H1 (cell line): ENCODE data around the gene PAK2. TPM values are rescaled to one million over a fixed set of nuclear protein-coding genes. Genes with fewer than 3 reads are reported as not detected.

ENCODE experiments used
- polyA plus RNA-seq, 7 experiments: library from polyadenylated mRNA; depleted of rRNA in 3 of 7; stranded (reverse) in 5 of 7; unstranded in 2 of 7; fragments of >200 nt in 5 of 7; fragments of 200-250 nt in 2 of 7; gene quantifications; 1 replicate in 5 of 7; 2 replicates in 1 of 7; 4 replicates in 1 of 7; pipeline versions ENCODE4 v1.2.1 to v1.2.3, GENCODE V29; 2011 to 2013; ENCODE audit warnings: missing spikeins in 2 of 7, mixed read lengths in 2 of 7
- small RNA-seq: library from polyadenylated mRNA; stranded (forward); fragments of <200 nt; extraction: miRNeasy Mini kit (QIAGEN cat#:217004); gene quantifications from one replicate; pipeline ENCODE3, GENCODE V24; 2013; ENCODE audit not compliant: insufficient read depth
- total RNA-seq: library from RNA; stranded (reverse); fragmentation: NEBNext Ultra II Directional; extraction: Animal tissue kit (Norgen Biotek cat#: 25700); gene quantifications from 2 replicates; pipeline ENCODE4 v1.2.1, GENCODE V29; 2021

The PAK2 gene
- total and polyA plus RNA-seq, 2 of the 8 experiments (the other 6 are each of a cell fraction or from before 2014, with no cell fraction given) = 13.1 to 60.5 TPM

Small RNAs within 50 kb of the gene (small RNA-seq; reads per million reads assigned to genes)
- gene RNU4-89P (not detected), gene RNU6-42P (not detected), gene RNU6-646P (not detected)

Other genes starting within 250 kb of the PAK2 start
- 62.9 and 63.5 TPM in 2 replicates for gene RNF168, start 236.1 kb upstream of the PAK2 start, total RNA-seq
- 6.3 and 8.1 TPM in 2 replicates for gene RNF168, start 236.1 kb upstream of the PAK2 start, polyA plus RNA-seq (2011; rRNA removed)
- gene SMCO1, start 224.5 kb upstream of the PAK2 start, total RNA-seq = not detected in 2 replicates
- 0.03 TPM in 1 of 2 replicates, not detected in the other for gene SMCO1, start 224.5 kb upstream of the PAK2 start, polyA plus RNA-seq (2011; rRNA removed)
- 17.9 and 18.8 TPM in 2 replicates for gene WDR53, start 171.3 kb upstream of the PAK2 start, total RNA-seq
- 4.7 and 7.4 TPM in 2 replicates for gene WDR53, start 171.3 kb upstream of the PAK2 start, polyA plus RNA-seq (2011; rRNA removed)
- gene FBXO45, start 171.2 kb upstream of the PAK2 start, total RNA-seq = 18.0 and 19.4 TPM in 2 replicates
- gene FBXO45, start 171.2 kb upstream of the PAK2 start, polyA plus RNA-seq (2011; rRNA removed) = 3.4 and 5.2 TPM in 2 replicates
- 5.1 and 5.3 TPM in 2 replicates for gene NRROS, start 100.2 kb upstream of the PAK2 start, total RNA-seq
- gene NRROS, start 100.2 kb upstream of the PAK2 start, polyA plus RNA-seq (2011; rRNA removed) = 6.8 and 7.3 TPM in 2 replicates
- 1.3 and 1.6 TPM in 2 replicates for gene CEP19, start 27.6 kb upstream of the PAK2 start, total RNA-seq
- 0.52 and 0.95 TPM in 2 replicates for gene CEP19, start 27.6 kb upstream of the PAK2 start, polyA plus RNA-seq (2011; rRNA removed)
- 14.7 and 14.9 TPM in 2 replicates for gene PIGX, start 27.5 kb upstream of the PAK2 start, total RNA-seq
- 5.0 and 7.0 TPM in 2 replicates for gene PIGX, start 27.5 kb upstream of the PAK2 start, polyA plus RNA-seq (2011; rRNA removed)
- gene SENP5, start 128.1 kb downstream of the PAK2 start, total RNA-seq = 27.3 TPM in 2 replicates
- 4.8 and 6.7 TPM in 2 replicates for gene SENP5, start 128.1 kb downstream of the PAK2 start, polyA plus RNA-seq (2011; rRNA removed)
- 96.7 and 100 TPM in 2 replicates for gene NCBP2, start 202.7 kb downstream of the PAK2 start, total RNA-seq
- 34.1 and 35.4 TPM in 2 replicates for gene NCBP2, start 202.7 kb downstream of the PAK2 start, polyA plus RNA-seq (2011; rRNA removed)
- gene PIGZ, start 229.0 kb downstream of the PAK2 start, total RNA-seq = not detected in 2 replicates
- gene PIGZ, start 229.0 kb downstream of the PAK2 start, polyA plus RNA-seq (2011; rRNA removed) = 0.32 and 0.57 TPM in 2 replicates